CD4-positive, alpha-beta memory T cell (primary cell): ENCODE results near the gene CYTH1. TPM values are rescaled to one million over a fixed set of nuclear protein-coding genes. Genes with fewer than 3 reads are reported as not detected.
"Not testable (repeated sequence)": the region's sequence is repeated elsewhere in the genome, so short reads cannot be mapped to it uniquely, and the experiment has no call there.

Experiments
- CTCF ChIA-PET: fragments of 350-600 bp; sonication (Branson Sonifier 250); formaldehyde crosslinking; loops from one replicate; lab custom pipeline; 2021; ENCODE audit warnings: inconsistent platforms; ENCODE audit not compliant: partially characterized antibody; lab: Charles Lee
- POLR2A ChIA-PET: fragments of 350-600 bp; sonication (Branson Sonifier 250); formaldehyde crosslinking; loops from one replicate; lab custom pipeline; 2021; ENCODE audit not compliant: partially characterized antibody; lab: Charles Lee
- DNase-seq, 5 donors: peaks; one replicate each; pipeline versions ENCODE4 v3.0.0 to v3.0.0-alpha.2; 2020 to 2022; ENCODE audit warnings: mixed read lengths in 1 of 5
- H3K27ac ChIP-seq: one replicate; pipeline ENCODE4 v1.7.0; 2013; ENCODE audit warnings: low read depth, low read length
- H3K27me3 ChIP-seq: 2 replicates; pipeline ENCODE4 v1.7.0; 2013; ENCODE audit warnings: mild to moderate bottlenecking, low read length, moderate library complexity; ENCODE audit not compliant: insufficient read depth
- H3K36me3 ChIP-seq: 2 replicates; pipeline ENCODE4 v1.7.0; 2013; ENCODE audit warnings: mild to moderate bottlenecking, low read length, moderate library complexity; ENCODE audit not compliant: insufficient read depth
- H3K4me1 ChIP-seq: 2 replicates; pipeline ENCODE4 v1.7.0; 2013; ENCODE audit warnings: mild to moderate bottlenecking, low read length, moderate library complexity; ENCODE audit not compliant: insufficient read depth
- H3K4me3 ChIP-seq, 2 donors: one replicate each; pipeline ENCODE4 v1.7.0; 2013; ENCODE audit warnings: low read length in 2 of 2, mild to moderate bottlenecking in 1 of 2
- H3K9me3 ChIP-seq, 2 donors: one replicate each; pipeline ENCODE4 v1.7.0; 2013; ENCODE audit warnings: low read length in 2 of 2, control low read depth in 1 of 2; ENCODE audit not compliant: control insufficient read depth in 1 of 2
- H3K27ac Mint-ChIP-seq, 7 donors: one replicate each; pipeline ENCODE4 v1.8.0; 2020 to 2021; ENCODE audit warnings: mixed read lengths in 7 of 7, mild to moderate bottlenecking in 6 of 7, inconsistent platforms in 3 of 7, moderate library complexity in 3 of 7
- H3K27me3 Mint-ChIP-seq, 2 donors: one replicate each; pipeline ENCODE4 v1.8.0; 2020 to 2021; ENCODE audit warnings: mixed read lengths in 2 of 2
- H3K36me3 Mint-ChIP-seq, 2 donors: one replicate each; pipeline ENCODE4 v1.8.0; 2020 to 2021; ENCODE audit warnings: mixed read lengths in 2 of 2, inconsistent platforms in 1 of 2, mild to moderate bottlenecking in 1 of 2
- H3K4me1 Mint-ChIP-seq, 4 donors: one replicate each; pipeline ENCODE4 v1.8.0; 2020 to 2021; ENCODE audit warnings: mixed read lengths in 4 of 4, mild to moderate bottlenecking in 1 of 4
- H3K4me3 Mint-ChIP-seq, 8 donors: one replicate each; pipeline ENCODE4 v1.8.0; 2020 to 2021; ENCODE audit warnings: mixed read lengths in 8 of 8, mild to moderate bottlenecking in 7 of 8, moderate library complexity in 6 of 8, inconsistent platforms in 3 of 8
- H3K9me3 Mint-ChIP-seq, 8 donors: one replicate each; pipeline ENCODE4 v1.8.0; 2020 to 2021; ENCODE audit warnings: mixed read lengths in 8 of 8, mild to moderate bottlenecking in 5 of 8, inconsistent platforms in 3 of 8, moderate library complexity in 1 of 8
- intact Hi-C: fragments of 100-400 bp; cut with micrococcal nuclease; formaldehyde crosslinking; loops from one replicate; pipeline ENCODE4 v1.15.1; 2023
- polyA plus RNA-seq, 2 donors: library from polyadenylated mRNA; unstranded; fragments of 300-500 nt; fragmentation: Illumina TruSeq; gene quantifications; one replicate each; pipeline ENCODE4 v1.2.3, GENCODE V29; 2021
- total RNA-seq, 2 experiments: library from RNA; stranded (reverse); gene quantifications; one replicate each; pipeline ENCODE4 v1.2.3, GENCODE V29; 2021

CYTH1 gene
- total and polyA plus RNA-seq, 4 experiments from 2014 or later = 271 to 390 (median 375) TPM

- CTCF ChIA-PET = interaction anchor here (1.1 to 1.9 kb wide), 2 partner anchors 17 to 19 kb away, joined by 3 to 7 read pairs; no protein-coding TSS in a partner anchor
- POLR2A ChIA-PET = interaction anchor here (0.6 to 28.3 kb wide), 10 partner anchors 7 to 68 kb away, joined by 3 to 961 read pairs (median 4); partner anchors contain the start of gene CYTH1
- Mint-ChIP-seq H3K36me3 (peaks cover 8 to 35% of the 10 kb centered on the region in 2 donors), H3K4me1 (peaks cover 68 to 95% (median 79%) of the 10 kb centered on the region in 4 donors), H3K9me3 (peaks cover 0 to 5% (median 0%) of the 10 kb centered on the region in 8 donors), H3K4me3 (peak overlapping the region; percentile 57 to 88 (median 80)), H3K27ac (peak overlapping the region; percentile 91 to 97 (median 95)), H3K27me3 (no peaks in the 10 kb centered on the region)
- peaks cover 95% of the 10 kb centered on the region for H3K4me1 ChIP-seq
- H3K9me3 ChIP-seq = no peaks in the 10 kb centered on the region
- intact Hi-C loops = no loop called here
- H3K36me3 ChIP-seq = no peaks in the 10 kb centered on the region
- H3K4me3 ChIP-seq = no peak overlapping the region
- no peaks in the 10 kb centered on the region for H3K27me3 ChIP-seq
- DNase-seq = no peak
- H3K27ac ChIP-seq = peak overlapping the region; percentile 40
These were observed 30.5 kb downstream of the CYTH1 start for GRCh38 chr17:78751447-78752161.

GRCh38 chr17:78751000-78751399 is 31.1 kb downstream of the CYTH1 start:
- intact Hi-C loops, H3K4me3 ChIP-seq, H3K27me3 Mint-ChIP-seq, H3K9me3 Mint-ChIP-seq, H3K27me3 ChIP-seq, H3K9me3 ChIP-seq, DNase-seq, H3K36me3 ChIP-seq: not testable (repeated sequence)
- ChIA-PET POLR2A (interaction anchor here (0.6 to 28.3 kb wide), 7 partner anchors 7 to 50 kb away, joined by 3 to 961 read pairs (median 4); partner anchors contain the start of gene CYTH1), CTCF (interaction anchor here (1.2 to 3.3 kb wide), 3 partner anchors 18 to 69 kb away, joined by 3 to 13 read pairs (median 7); no protein-coding TSS in a partner anchor)
- peaks cover 71 to 95% (median 81%) of the 10 kb centered on the region in 4 donors for H3K4me1 Mint-ChIP-seq
- Histone ChIP-seq H3K27ac (peak overlapping the region; percentile 23), H3K4me1 (peaks cover 95% of the 10 kb centered on the region)
- peak overlapping the region; percentile 91 to 97 (median 95) for H3K27ac Mint-ChIP-seq
- H3K4me3 Mint-ChIP-seq = peak overlapping the region; percentile 57 to 88 (median 80)
- H3K36me3 Mint-ChIP-seq = peaks cover 6 to 37% of the 10 kb centered on the region in 2 donors

GRCh38 chr17:78748730-78749317 is 33.2 kb downstream of the CYTH1 start:
- intact Hi-C loops = loop anchor here (1.0 to 2.0 kb wide), 4 partner anchors 10 to 91 kb away; partner anchors contain the start of gene USP36
- CTCF ChIA-PET = interaction anchor here (1.2 to 5.0 kb wide), 13 partner anchors 10 to 94 kb away, joined by 3 to 32 read pairs (median 12); no protein-coding TSS in a partner anchor
- DNase-seq = peak; percentile 85 to 93 (median 91)
- no peaks in the 10 kb centered on the region for H3K9me3 ChIP-seq
- peaks cover 98% of the 10 kb centered on the region for H3K4me1 ChIP-seq
- Mint-ChIP-seq H3K4me3 (peak overlapping the region; percentile 82 to 89 (median 86)), H3K27me3 (no peaks in the 10 kb centered on the region), H3K4me1 (peaks cover 78 to 98% (median 88%) of the 10 kb centered on the region in 4 donors), H3K9me3 (peaks cover 0 to 5% (median 0%) of the 10 kb centered on the region in 8 donors), H3K27ac (peak overlapping the region; percentile 88 to 98 (median 95)), H3K36me3 (peaks cover 10 to 44% of the 10 kb centered on the region in 2 donors)
- H3K36me3 ChIP-seq = no peaks in the 10 kb centered on the region
- H3K27ac ChIP-seq = peak overlapping the region; percentile 73
- peak overlapping the region; percentile 9 to 49 for H3K4me3 ChIP-seq
- no peaks in the 10 kb centered on the region for H3K27me3 ChIP-seq
- POLR2A ChIA-PET = interaction anchor here (0.7 to 28.3 kb wide), 20 partner anchors 10 to 91 kb away, joined by 3 to 961 read pairs (median 8); partner anchors contain the start of gene CYTH1

GRCh38 chr17:78748048-78748729 is 33.9 kb downstream of the CYTH1 start:
- Mint-ChIP-seq H3K9me3 (peaks cover 0 to 5% (median 0%) of the 10 kb centered on the region in 8 donors), H3K4me1 (peaks cover 80 to 99% (median 89%) of the 10 kb centered on the region in 4 donors), H3K36me3 (peaks cover 13 to 49% of the 10 kb centered on the region in 2 donors), H3K27ac (peak overlapping the region; percentile 88 to 98 (median 95)), H3K4me3 (peak overlapping the region; percentile 82 to 89 (median 86)), H3K27me3 (no peaks in the 10 kb centered on the region)
- H3K4me1 ChIP-seq = peaks cover 98% of the 10 kb centered on the region
- intact Hi-C loops = loop anchor here (1.0 to 2.0 kb wide), 4 partner anchors 11 to 92 kb away; partner anchors contain the start of gene USP36
- H3K27me3 ChIP-seq = no peaks in the 10 kb centered on the region
- H3K4me3 ChIP-seq = peak overlapping the region; percentile 9 to 49
- no peaks in the 10 kb centered on the region for H3K9me3 ChIP-seq
- ChIA-PET POLR2A (interaction anchor here (0.7 to 28.3 kb wide), 23 partner anchors 10 to 92 kb away, joined by 3 to 961 read pairs (median 6); partner anchors contain the start of genes CYTH1 and USP36), CTCF (interaction anchor here (0.7 to 5.0 kb wide), 16 partner anchors 11 to 791 kb away, joined by 3 to 32 read pairs (median 10); no protein-coding TSS in a partner anchor)
- peak overlapping the region; percentile 73 for H3K27ac ChIP-seq
- peak; percentile 43 to 62 (median 54) for DNase-seq
- peaks cover 3% of the 10 kb centered on the region for H3K36me3 ChIP-seq

GRCh38 chr17:78747488-78747887 is 34.6 kb downstream of the CYTH1 start:
- Histone ChIP-seq H3K9me3 (no peaks in the 10 kb centered on the region), H3K36me3 (peaks cover 4% of the 10 kb centered on the region), H3K4me3 (peak overlapping the region in 1 of 2 donors; percentile 49), H3K27ac (peak overlapping the region; percentile 73), H3K27me3 (no peaks in the 10 kb centered on the region), H3K4me1 (peaks cover 98% of the 10 kb centered on the region)
- peak overlapping the region; percentile 82 to 89 (median 86) for H3K4me3 Mint-ChIP-seq
- ChIA-PET CTCF (interaction anchor here (0.7 to 5.0 kb wide), 18 partner anchors 11 to 790 kb away, joined by 3 to 32 read pairs (median 8); no protein-coding TSS in a partner anchor), POLR2A (interaction anchor here (0.7 to 28.3 kb wide), 17 partner anchors 11 to 93 kb away, joined by 3 to 961 read pairs (median 8); partner anchors contain the start of genes CYTH1 and USP36)
- H3K4me1 Mint-ChIP-seq = peaks cover 79 to 99% (median 88%) of the 10 kb centered on the region in 4 donors
- peak in 1 of 5 donors; percentile 58 for DNase-seq
- peaks cover 0 to 5% (median 0%) of the 10 kb centered on the region in 8 donors for H3K9me3 Mint-ChIP-seq
- peak overlapping the region; percentile 88 to 98 (median 95) for H3K27ac Mint-ChIP-seq
- H3K27me3 Mint-ChIP-seq = no peaks in the 10 kb centered on the region
- H3K36me3 Mint-ChIP-seq = peaks cover 15 to 50% of the 10 kb centered on the region in 2 donors
- intact Hi-C loops = no loop called here

GRCh38 chr17:78746949-78747269 is 35.2 kb downstream of the CYTH1 start:
- no peaks in the 10 kb centered on the region for H3K27me3 Mint-ChIP-seq
- peaks cover 79 to 99% (median 89%) of the 10 kb centered on the region in 4 donors for H3K4me1 Mint-ChIP-seq
- Histone ChIP-seq H3K36me3 (peaks cover 4% of the 10 kb centered on the region), H3K27me3 (no peaks in the 10 kb centered on the region), H3K9me3 (no peaks in the 10 kb centered on the region), H3K4me3 (no peak overlapping the region), H3K27ac (peak overlapping the region; percentile 73), H3K4me1 (peaks cover 98% of the 10 kb centered on the region)
- POLR2A ChIA-PET = interaction anchor here (0.6 to 28.3 kb wide), 4 partner anchors 11 to 43 kb away, joined by 3 to 961 read pairs (median 82); partner anchors contain the start of gene CYTH1
- H3K9me3 Mint-ChIP-seq = peaks cover 0 to 5% (median 0%) of the 10 kb centered on the region in 8 donors
- intact Hi-C loops = no loop called here
- peak overlapping the region; percentile 88 to 98 (median 95) for H3K27ac Mint-ChIP-seq
- H3K4me3 Mint-ChIP-seq = peak overlapping the region; percentile 80 to 89 (median 86)
- CTCF ChIA-PET = interaction anchor here (0.8 to 5.0 kb wide), 13 partner anchors 10 to 72 kb away, joined by 3 to 32 read pairs (median 5); no protein-coding TSS in a partner anchor
- peaks cover 16 to 54% of the 10 kb centered on the region in 2 donors for H3K36me3 Mint-ChIP-seq
- DNase-seq = no peak
